ENCODE measurements around the gene TFAP2E. TPM values are rescaled to one million over a fixed set of nuclear protein-coding genes. Genes with fewer than 3 reads are reported as not detected.

Gene TFAP2E
- total RNA-seq, 1 experiment from 2014 or later, result 6.1 TPM

DNA sequence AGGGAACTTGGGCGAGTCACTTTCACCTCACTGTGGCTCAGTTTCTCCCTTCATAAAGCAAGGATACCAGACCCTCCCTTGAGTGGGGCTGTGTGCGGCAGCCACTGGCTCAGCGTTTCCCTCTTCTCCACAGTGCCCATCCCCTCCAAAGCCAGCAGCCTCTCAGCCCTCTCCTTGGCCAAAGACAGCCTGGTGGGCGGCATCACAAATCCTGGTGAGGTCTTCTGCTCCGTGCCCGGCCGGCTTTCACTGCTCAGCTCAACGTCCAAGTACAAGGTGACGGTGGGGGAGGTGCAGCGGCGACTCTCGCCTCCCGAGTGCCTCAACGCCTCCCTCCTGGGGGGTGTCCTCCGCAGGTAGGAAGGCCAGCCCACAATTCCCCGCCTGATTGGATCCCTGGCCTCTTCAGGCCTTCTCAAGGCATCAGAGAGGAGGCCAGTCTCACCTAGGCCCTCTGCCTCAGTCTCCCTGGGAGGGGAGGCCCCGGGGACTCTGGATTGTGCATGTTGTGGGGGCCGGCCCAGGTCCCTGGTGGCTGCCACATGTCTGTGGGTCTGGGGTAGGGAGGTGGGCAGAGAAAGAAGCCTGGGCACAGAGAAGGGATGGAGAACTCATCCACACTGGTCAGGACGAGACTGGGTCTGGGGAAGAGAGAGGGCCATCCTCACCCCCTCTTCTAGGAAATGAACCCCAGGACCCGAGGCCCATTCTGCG is 15.2 kb downstream of the TFAP2E start:
- no peak for TF ChIP-seq EZH2phosphoT487 (IDR thresholded peaks at IDR 0.05; ENCODE audit: borderline replicate concordance)
- no peak for TF ChIP-seq POLR2A (IDR thresholded peaks at IDR 0.05; ENCODE audit: borderline replicate concordance, extremely low read depth, insufficient read depth, insufficient read length)
- no peak for TF ChIP-seq SP1 (IDR thresholded peaks at IDR 0.05; ENCODE audit: low read depth)
- TF ChIP-seq SIN3A (IDR thresholded peaks at IDR 0.05; ENCODE audit: low read depth), result no peak
- TF ChIP-seq EGR1 (IDR thresholded peaks at IDR 0.05; ENCODE audit: low read depth), result no peak
- no peak for TF ChIP-seq ZFX (IDR thresholded peaks at IDR 0.05)
- TF ChIP-seq CEBPB (IDR thresholded peaks at IDR 0.05; ENCODE audit: low read depth), result no peak
- TF ChIP-seq CBX3 (IDR thresholded peaks at IDR 0.05; ENCODE audit: low read depth), result no peak
- no peak for TF ChIP-seq ELF1 (IDR thresholded peaks at IDR 0.05; ENCODE audit: borderline replicate concordance, low read depth)
- TF ChIP-seq TCF7L2 (IDR thresholded peaks at IDR 0.05; ENCODE audit: borderline replicate concordance, extremely low read depth, insufficient read depth, insufficient read length), result no peak
- TF ChIP-seq, protein P1, sequence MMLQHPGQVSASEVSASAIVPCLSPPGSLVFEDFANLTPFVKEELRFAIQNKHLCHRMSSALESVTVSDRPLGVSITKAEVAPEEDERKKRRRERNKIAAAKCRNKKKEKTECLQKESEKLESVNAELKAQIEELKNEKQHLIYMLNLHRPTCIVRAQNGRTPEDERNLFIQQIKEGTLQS (IDR thresholded peaks at IDR 0.05), result no peak
- CTCF ChIA-PET, result no interaction called here
- BruUV-seq (replicated peaks), result no TSS peak
- Histone ChIP-seq H3K36me3 (ENCODE audit: control insufficient read depth in 1 of 2, insufficient read depth in 2 of 2, low read length in 2 of 2) (peaks cover 0 to 8% of the 10 kb centered on the region in 2 experiments; a peak in 1 of 4 replicates), H3K27ac (ENCODE audit: low read depth, low read length) (no peak overlapping the region), H3K27me3 (ENCODE audit: insufficient read depth, low read length) (no peaks in the 10 kb centered on the region), H3K4me3 (replicated peaks in 1 of 2; ENCODE audit: low read depth in 1 of 2, low read length in 2 of 2) (no peak overlapping the region), H3K9me3 (ENCODE audit: control insufficient read depth in 1 of 2, insufficient read depth in 1 of 2, low read depth in 1 of 2, low read length in 2 of 2) (no peaks in the 10 kb centered on the region), H3K9me2 (ENCODE audit: insufficient read depth) (no peaks in the 10 kb centered on the region), H3K4me1 (ENCODE audit: control insufficient read depth in 1 of 2, insufficient read depth in 2 of 2, low read length in 2 of 2) (no peaks in the 10 kb centered on the region), H3K4me2 (ENCODE audit: low read length) (no peak overlapping the region), H3K9ac (ENCODE audit: low read length) (no peak overlapping the region), H3K79me2 (ENCODE audit: insufficient read depth, low read length) (no peaks in the 10 kb centered on the region), H4K20me1 (ENCODE audit: insufficient read depth) (no peaks in the 10 kb centered on the region), H2AFZ (ENCODE audit: low read depth, low read length, poor library complexity, severe bottlenecking) (no peak overlapping the region)
- POLR2A ChIA-PET, result no interaction called here
- RAD21 ChIA-PET (ENCODE audit: low non-redundant PET in 1 of 2, low total read pairs in 2 of 2, uncharacterized antibody in 2 of 2, unreplicated experiment in 2 of 2), result no interaction called here
- DNase-seq (ENCODE audit: low read depth, low spot score) (no peak), ATAC-seq (no peak)
- intact Hi-C loops (cut with micrococcal nuclease), result no loop called here

All from HCT116 (cell line).